ENCODE measurements around the gene MSH2.

- TF ChIP-seq CTCF (conservative IDR thresholded peaks at IDR 0.05 in 1 of 2, IDR thresholded peaks at IDR 0.05 in 1 of 2; ENCODE audit: low read depth in 1 of 2, low read length in 2 of 2) (no peak), EZH2 (IDR thresholded peaks at IDR 0.05; ENCODE audit: low read length, missing control alignments) (no peak)
Observed at GRCh38 chr2:47499093-47499492, 96.1 kb downstream of the MSH2 start.
